Measurements from ENCODE around the gene LRP8. TPM values are rescaled to one million over a fixed set of nuclear protein-coding genes. Genes with fewer than 3 reads are reported as not detected.

Gene LRP8
- total RNA-seq, 6 experiments from 2014 or later: 7.2 to 14.9 (median 13.0) TPM

- Mint-ChIP-seq H3K27ac (no peak overlapping the region), H3K4me3 (no peak overlapping the region)
These were observed 31.6 kb downstream of the LRP8 start for GRCh38 chr1:53296117-53296749.

GRCh38 chr1:53295726-53296116, 32.1 kb downstream of the LRP8 start:
- Mint-ChIP-seq H3K27me3 (ENCODE audit: insufficient read depth) (peaks cover 1% of the 10 kb centered on the region), H3K4me1 (ENCODE audit: low read depth) (peaks cover 29% of the 10 kb centered on the region), H3K9me3 (no peaks in the 10 kb centered on the region), H3K4me3 (no peak overlapping the region), H3K27ac (no peak overlapping the region), H3K36me3 (ENCODE audit: low read depth) (no peaks in the 10 kb centered on the region)
- TF ChIP-seq, protein P1, sequence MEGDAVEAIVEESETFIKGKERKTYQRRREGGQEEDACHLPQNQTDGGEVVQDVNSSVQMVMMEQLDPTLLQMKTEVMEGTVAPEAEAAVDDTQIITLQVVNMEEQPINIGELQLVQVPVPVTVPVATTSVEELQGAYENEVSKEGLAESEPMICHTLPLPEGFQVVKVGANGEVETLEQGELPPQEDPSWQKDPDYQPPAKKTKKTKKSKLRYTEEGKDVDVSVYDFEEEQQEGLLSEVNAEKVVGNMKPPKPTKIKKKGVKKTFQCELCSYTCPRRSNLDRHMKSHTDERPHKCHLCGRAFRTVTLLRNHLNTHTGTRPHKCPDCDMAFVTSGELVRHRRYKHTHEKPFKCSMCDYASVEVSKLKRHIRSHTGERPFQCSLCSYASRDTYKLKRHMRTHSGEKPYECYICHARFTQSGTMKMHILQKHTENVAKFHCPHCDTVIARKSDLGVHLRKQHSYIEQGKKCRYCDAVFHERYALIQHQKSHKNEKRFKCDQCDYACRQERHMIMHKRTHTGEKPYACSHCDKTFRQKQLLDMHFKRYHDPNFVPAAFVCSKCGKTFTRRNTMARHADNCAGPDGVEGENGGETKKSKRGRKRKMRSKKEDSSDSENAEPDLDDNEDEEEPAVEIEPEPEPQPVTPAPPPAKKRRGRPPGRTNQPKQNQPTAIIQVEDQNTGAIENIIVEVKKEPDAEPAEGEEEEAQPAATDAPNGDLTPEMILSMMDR (IDR thresholded peaks at IDR 0.05): no peak
- no peak for DNase-seq

More at GRCh38 chr1:53296117-53296749, 31.6 kb downstream of the LRP8 start:
- Mint-ChIP-seq H3K36me3 (ENCODE audit: low read depth) (no peaks in the 10 kb centered on the region), H3K9me3 (no peaks in the 10 kb centered on the region), H3K27me3 (ENCODE audit: insufficient read depth) (peaks cover 1% of the 10 kb centered on the region), H3K4me1 (ENCODE audit: low read depth) (peaks cover 29% of the 10 kb centered on the region)
- no peak for DNase-seq
- TF ChIP-seq, protein P1 (IDR thresholded peaks at IDR 0.05): no peak

DNA sequence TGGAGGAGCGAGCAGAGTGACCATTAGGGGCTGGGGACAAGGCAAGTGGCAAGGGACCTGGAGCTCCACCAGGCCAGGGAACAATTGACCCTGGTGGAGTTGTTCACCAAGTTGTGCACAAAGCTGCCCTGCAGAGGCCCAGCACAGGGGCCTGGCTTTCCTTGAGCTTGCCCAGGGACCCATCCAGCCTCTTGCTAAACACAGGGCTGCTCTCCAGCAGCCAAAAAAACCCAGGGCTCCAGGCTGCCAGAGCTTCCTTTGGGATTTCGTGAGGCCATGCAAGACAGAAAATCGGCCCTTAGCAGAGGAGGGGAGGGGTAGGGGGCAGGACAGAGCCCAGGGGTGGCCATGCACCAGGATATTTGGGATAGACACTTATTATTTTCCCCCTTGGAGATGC, 32.6 kb downstream of the LRP8 start:
- Mint-ChIP-seq H3K4me1 (ENCODE audit: low read depth) (peaks cover 29% of the 10 kb centered on the region), H3K27ac (no peak overlapping the region), H3K27me3 (ENCODE audit: insufficient read depth) (peaks cover 1% of the 10 kb centered on the region), H3K9me3 (no peaks in the 10 kb centered on the region), H3K36me3 (ENCODE audit: low read depth) (no peaks in the 10 kb centered on the region), H3K4me3 (no peak overlapping the region)
- TF ChIP-seq, protein P1 (IDR thresholded peaks at IDR 0.05): no peak
- DNase-seq: no peak

DNA sequence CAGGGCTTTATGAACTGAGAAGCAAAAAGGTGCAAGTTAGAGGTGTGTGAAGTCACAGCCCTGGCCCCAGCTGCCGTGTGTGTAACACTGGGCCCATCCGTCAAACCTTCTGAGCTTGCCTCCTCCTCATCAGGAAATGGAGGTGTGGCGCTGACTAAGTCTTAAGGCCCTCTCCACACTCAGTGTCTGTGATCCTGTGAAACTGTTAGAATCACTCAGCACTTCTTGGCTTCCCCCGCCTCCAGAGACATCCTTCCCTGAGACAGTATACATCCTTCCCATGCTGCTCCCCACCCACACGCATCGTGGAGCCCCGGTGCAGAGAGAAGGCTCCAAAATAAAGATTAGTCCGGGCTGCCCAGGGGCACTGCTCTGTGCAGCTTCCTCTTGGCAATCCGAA, 33.3 kb downstream of the LRP8 start:
- peak; percentile 45 for DNase-seq
- Mint-ChIP-seq H3K4me1 (ENCODE audit: low read depth) (peaks cover 29% of the 10 kb centered on the region), H3K4me3 (no peak overlapping the region), H3K27ac (peak overlapping the region; percentile 59; the same call in 1 of the 2 replicates), H3K36me3 (ENCODE audit: low read depth) (no peaks in the 10 kb centered on the region), H3K9me3 (no peaks in the 10 kb centered on the region), H3K27me3 (ENCODE audit: insufficient read depth) (peaks cover 1% of the 10 kb centered on the region)
- TF ChIP-seq, protein P1 (IDR thresholded peaks at IDR 0.05): no peak

DNA sequence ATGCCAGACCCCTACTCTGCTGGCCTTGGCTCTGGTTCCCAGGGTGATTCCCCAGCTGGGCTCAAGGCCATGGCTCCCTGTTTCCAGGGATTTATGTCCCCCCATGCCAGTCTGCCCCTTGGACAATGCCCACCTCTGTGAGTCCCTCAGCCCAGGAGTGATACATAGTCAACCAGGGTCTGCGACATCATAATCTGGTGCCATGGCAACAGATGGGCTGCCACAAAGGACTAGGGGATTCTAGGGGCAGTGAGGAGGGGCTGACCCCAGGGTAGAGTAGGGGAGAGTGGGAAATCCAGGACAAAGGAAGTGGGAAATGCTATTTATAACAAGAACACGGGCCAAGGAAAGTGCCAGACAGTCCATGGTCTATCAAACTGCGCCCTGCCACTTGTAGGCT, 33.8 kb downstream of the LRP8 start:
- no peak for DNase-seq
- H3K4me3 Mint-ChIP-seq: no peak overlapping the region
- H3K9me3 Mint-ChIP-seq: no peaks in the 10 kb centered on the region
- no peaks in the 10 kb centered on the region for H3K36me3 Mint-ChIP-seq (ENCODE audit: low read depth)
- peaks cover 1% of the 10 kb centered on the region for H3K27me3 Mint-ChIP-seq (ENCODE audit: insufficient read depth)
- H3K27ac Mint-ChIP-seq: peak overlapping the region; percentile 45
- TF ChIP-seq, protein P1 (IDR thresholded peaks at IDR 0.05): no peak
- H3K4me1 Mint-ChIP-seq (ENCODE audit: low read depth): peaks cover 29% of the 10 kb centered on the region

Data from HFFc6 (cell line).